Trophoblast cell (in vitro differentiated cells and primary cell): Measurements from ENCODE around the gene SUSD4.

Source experiments
- DNase-seq, 2 donors: peaks; one replicate each; pipeline ENCODE4 v3.0.0-alpha.2; 2016
- H2AFZ ChIP-seq: 2 replicates; pipeline ENCODE4 v1.6.1; 2013; ENCODE audit warnings: low read length, moderate library complexity, mild to moderate bottlenecking; ENCODE audit not compliant: insufficient read depth, poor library complexity
- H2AK5ac ChIP-seq: 2 replicates; pipeline ENCODE4 v1.6.1; 2013; ENCODE audit warnings: mild to moderate bottlenecking, low read length
- H2BK120ac ChIP-seq: 2 replicates; pipeline ENCODE4 v1.6.1; 2013; ENCODE audit warnings: low read length, mild to moderate bottlenecking, moderate library complexity; ENCODE audit not compliant: insufficient read depth, poor library complexity
- H2BK12ac ChIP-seq: 2 replicates; pipeline ENCODE4 v1.6.1; 2013; ENCODE audit warnings: mild to moderate bottlenecking, low read length, moderate library complexity
- H2BK5ac ChIP-seq: 2 replicates; pipeline ENCODE4 v1.6.1; 2013; ENCODE audit warnings: low read length, low read depth, moderate library complexity, mild to moderate bottlenecking; ENCODE audit not compliant: poor library complexity
- H3K14ac ChIP-seq: 2 replicates; pipeline ENCODE4 v1.6.1; 2013; ENCODE audit warnings: mild to moderate bottlenecking, low read length
- H3K18ac ChIP-seq: 2 replicates; pipeline ENCODE4 v1.6.1; 2013; ENCODE audit warnings: mild to moderate bottlenecking, low read length
- H3K23ac ChIP-seq: 2 replicates; pipeline ENCODE4 v1.6.1; 2013; ENCODE audit warnings: low read length
- H3K27ac ChIP-seq: 2 replicates; pipeline ENCODE4 v1.5.1; 2013; ENCODE audit warnings: low read depth, mild to moderate bottlenecking, inconsistent platforms, low read length, moderate library complexity
- H3K27me3 ChIP-seq: 2 replicates; pipeline ENCODE4 v1.6.1; 2013; ENCODE audit warnings: inconsistent platforms, mild to moderate bottlenecking, low read length, moderate library complexity; ENCODE audit not compliant: insufficient read depth
- H3K36me3 ChIP-seq, 2 experiments: 1 replicate in 1 of 2; 2 replicates in 1 of 2; pipeline ENCODE4 v1.6.1; 2013; ENCODE audit warnings: low read length in 2 of 2, mild to moderate bottlenecking in 2 of 2, moderate library complexity in 1 of 2; ENCODE audit not compliant: insufficient read depth in 2 of 2, control insufficient read depth in 1 of 2
- H3K4ac ChIP-seq: 2 replicates; pipeline ENCODE4 v1.6.1; 2013; ENCODE audit warnings: low read depth, mild to moderate bottlenecking, low read length, moderate library complexity
- H3K4me1 ChIP-seq, 2 experiments: 1 replicate in 1 of 2; 2 replicates in 1 of 2; pipeline ENCODE4 v1.6.1; 2013; ENCODE audit warnings: low read length in 2 of 2, mild to moderate bottlenecking in 2 of 2, moderate library complexity in 1 of 2; ENCODE audit not compliant: insufficient read depth in 2 of 2, control insufficient read depth in 1 of 2
- H3K4me2 ChIP-seq: 2 replicates; pipeline ENCODE4 v1.6.1; 2013; ENCODE audit warnings: inconsistent platforms, mild to moderate bottlenecking, low read length, moderate library complexity
- H3K4me3 ChIP-seq: 2 replicates; pipeline ENCODE4 v1.5.1; 2013; ENCODE audit warnings: mild to moderate bottlenecking, low read depth, low read length, inconsistent platforms
- H3K79me1 ChIP-seq: one replicate; pipeline ENCODE4 v1.6.1; 2013; ENCODE audit warnings: low read length
- H3K79me2 ChIP-seq: 2 replicates; pipeline ENCODE4 v1.6.1; 2013; ENCODE audit warnings: low read length, mild to moderate bottlenecking; ENCODE audit not compliant: control insufficient read depth, insufficient read depth, poor library complexity
- H3K9ac ChIP-seq: 2 replicates; pipeline ENCODE4 v1.6.1; 2013; ENCODE audit warnings: mild to moderate bottlenecking, low read length
- H3K9me3 ChIP-seq: 2 replicates; pipeline ENCODE4 v1.6.1; 2013; ENCODE audit warnings: low read depth, mild to moderate bottlenecking, control low read depth, inconsistent platforms, low read length; ENCODE audit not compliant: insufficient read depth
- H4K12ac ChIP-seq: 2 replicates; pipeline ENCODE4 v1.6.1; 2013; ENCODE audit warnings: low read depth, mild to moderate bottlenecking, low read length, moderate library complexity
- H4K8ac ChIP-seq: 2 replicates; pipeline ENCODE4 v1.6.1; 2013; ENCODE audit warnings: low read depth, mild to moderate bottlenecking, low read length, moderate library complexity
- H4K91ac ChIP-seq: one replicate; pipeline ENCODE4 v1.6.1; 2013; ENCODE audit warnings: low read depth, mild to moderate bottlenecking, low read length, moderate library complexity
- WGBS: extraction: QIAGEN DNeasy Blood & Tissue Kit; methylation state at CpG from one replicate; pipeline ENCODE4 v1.1.7; 2013; ENCODE audit warnings: missing lambda C conversion rate; ENCODE audit not compliant: insufficient read length, insufficient coverage; ENCODE audit errors: extremely low coverage; 5-methylcytosine and 5-hydroxymethylcytosine counted together

Gene SUSD4

DNA sequence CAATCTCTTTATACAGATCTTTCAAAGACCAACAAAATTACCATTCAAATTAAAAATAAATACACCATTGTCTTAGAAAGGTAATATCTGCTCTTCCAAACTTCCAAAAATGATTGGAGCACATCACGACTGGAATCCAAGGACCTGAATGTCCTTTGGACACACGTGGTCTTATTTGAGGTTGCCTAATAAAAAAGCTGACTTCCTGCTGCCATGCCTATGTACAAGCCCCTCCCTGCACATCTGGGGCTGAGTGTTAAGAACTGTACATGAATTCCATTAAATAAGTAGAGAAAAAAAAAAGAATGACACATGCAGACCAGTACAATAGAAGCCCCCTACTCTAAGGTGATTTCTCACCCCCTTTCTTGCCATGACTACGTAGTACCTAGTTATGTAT is 73.6 kb downstream of the SUSD4 start:
- H3K36me3 ChIP-seq = no peaks in the 10 kb centered on the region
- H3K79me1 ChIP-seq = no peaks in the 10 kb centered on the region
- H3K79me2 ChIP-seq = no peaks in the 10 kb centered on the region
- H3K27me3 ChIP-seq = no peaks in the 10 kb centered on the region
- no peak overlapping the region for H2BK120ac ChIP-seq
- H3K18ac ChIP-seq = no peak overlapping the region
- no peak overlapping the region for H2AK5ac ChIP-seq
- H3K9me3 ChIP-seq = no peaks in the 10 kb centered on the region
- no CpG with 5 or more reads among the region's 3 CpGs for WGBS
- H4K12ac ChIP-seq = no peak overlapping the region
- no peak overlapping the region for H3K4ac ChIP-seq
- no peak overlapping the region for H2BK5ac ChIP-seq
- H3K23ac ChIP-seq = no peak overlapping the region
- H3K14ac ChIP-seq = no peak overlapping the region
- no peak overlapping the region for H2BK12ac ChIP-seq
- H4K8ac ChIP-seq = no peak overlapping the region
- no peak overlapping the region for H3K4me2 ChIP-seq
- H4K91ac ChIP-seq = no peak overlapping the region
- no peak overlapping the region for H3K27ac ChIP-seq
- no peak overlapping the region for H3K9ac ChIP-seq
- no peak overlapping the region for H3K4me3 ChIP-seq
- no peak overlapping the region for H2AFZ ChIP-seq
- DNase-seq = no peak
- H3K4me1 ChIP-seq = no peaks in the 10 kb centered on the region

DNA sequence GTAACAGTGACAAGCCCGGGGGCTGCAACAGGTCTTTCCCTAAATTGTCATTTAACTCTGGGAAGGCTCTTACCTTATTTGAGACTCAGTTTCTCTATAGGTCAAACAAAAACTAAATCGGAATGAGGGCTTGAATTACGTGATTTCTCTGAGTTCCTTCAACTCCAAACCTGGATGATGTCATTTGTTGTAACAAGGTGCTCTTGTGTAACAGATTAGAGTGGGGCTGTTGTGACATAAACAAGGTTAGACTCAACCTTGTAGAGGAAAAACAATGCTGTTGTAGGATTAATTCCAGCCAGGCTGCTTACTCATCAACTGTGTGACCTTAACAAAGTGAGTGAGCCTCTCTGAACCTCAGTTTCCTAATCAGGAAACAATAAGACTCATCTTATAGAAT is 74.4 kb downstream of the SUSD4 start:
- Histone ChIP-seq H3K27me3 (no peaks in the 10 kb centered on the region), H2AFZ (no peak overlapping the region), H3K79me1 (no peaks in the 10 kb centered on the region), H3K9ac (no peak overlapping the region), H3K4me1 (no peaks in the 10 kb centered on the region), H3K18ac (no peak overlapping the region), H3K4me2 (no peak overlapping the region), H3K27ac (no peak overlapping the region), H3K79me2 (no peaks in the 10 kb centered on the region), H4K8ac (no peak overlapping the region), H3K9me3 (no peaks in the 10 kb centered on the region), H2AK5ac (no peak overlapping the region), H3K23ac (no peak overlapping the region), H4K12ac (no peak overlapping the region), H2BK5ac (no peak overlapping the region), H2BK120ac (no peak overlapping the region), H3K14ac (no peak overlapping the region), H3K4me3 (no peak overlapping the region), H2BK12ac (no peak overlapping the region), H3K4ac (no peak overlapping the region), H4K91ac (no peak overlapping the region), H3K36me3 (no peaks in the 10 kb centered on the region)
- WGBS = no CpG with 5 or more reads among the region's 3 CpGs
- DNase-seq = peak in 1 of 2 donors; percentile 27

DNA sequence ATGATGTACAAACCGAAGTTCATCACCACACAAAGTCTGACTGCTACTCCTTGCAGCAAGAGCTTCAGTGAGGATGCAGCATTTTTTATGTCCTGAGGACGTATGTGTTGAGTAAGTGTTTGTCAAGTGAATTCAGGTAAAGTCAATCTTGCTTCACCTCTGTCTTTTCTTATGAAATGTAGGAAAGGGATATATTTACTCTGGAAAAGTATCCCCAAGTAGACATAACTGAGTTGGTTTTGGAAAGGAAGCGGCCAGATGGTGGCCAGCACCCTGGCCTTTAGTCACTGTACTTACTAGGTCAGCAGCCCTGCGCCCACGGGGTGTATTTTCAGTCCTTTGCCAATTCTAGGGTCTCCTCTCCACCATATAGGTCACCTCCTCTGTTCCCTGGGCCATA is 75.2 kb downstream of the SUSD4 start:
- Histone ChIP-seq H2AFZ (no peak overlapping the region), H3K36me3 (no peaks in the 10 kb centered on the region), H4K8ac (no peak overlapping the region), H2BK120ac (no peak overlapping the region), H3K4ac (no peak overlapping the region), H3K79me1 (no peaks in the 10 kb centered on the region), H2AK5ac (no peak overlapping the region), H3K23ac (no peak overlapping the region), H3K4me1 (no peaks in the 10 kb centered on the region), H3K27me3 (no peaks in the 10 kb centered on the region), H3K79me2 (no peaks in the 10 kb centered on the region), H3K9ac (no peak overlapping the region), H4K12ac (no peak overlapping the region), H2BK5ac (no peak overlapping the region), H3K14ac (no peak overlapping the region), H3K9me3 (no peaks in the 10 kb centered on the region), H3K18ac (no peak overlapping the region), H3K4me3 (no peak overlapping the region), H3K4me2 (no peak overlapping the region), H4K91ac (no peak overlapping the region), H2BK12ac (no peak overlapping the region), H3K27ac (no peak overlapping the region)
- no peak for DNase-seq
- no CpG with 5 or more reads among the region's 5 CpGs for WGBS

DNA sequence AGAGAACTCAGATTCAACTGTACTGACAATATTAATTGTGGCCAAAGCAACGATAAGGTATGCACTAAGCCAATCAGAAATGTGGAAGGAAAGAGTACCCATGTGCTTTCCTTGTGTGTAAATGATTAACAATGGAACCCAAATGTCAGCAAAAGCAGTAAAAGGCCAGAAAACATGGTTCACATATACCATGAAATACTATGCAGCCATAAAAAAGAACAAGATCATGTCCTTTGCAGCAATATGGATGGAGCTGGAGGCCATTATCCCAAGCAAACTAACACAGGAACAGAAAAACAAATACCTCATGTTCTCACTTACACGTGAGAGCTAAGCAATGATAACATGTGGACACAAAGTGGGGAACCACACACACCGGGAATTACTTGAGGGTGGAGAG is 78.5 kb downstream of the SUSD4 start:
- Histone ChIP-seq H3K36me3 (no peaks in the 10 kb centered on the region), H3K23ac (no peak overlapping the region), H2BK5ac (no peak overlapping the region), H3K79me1 (no peaks in the 10 kb centered on the region), H4K12ac (no peak overlapping the region), H3K4ac (no peak overlapping the region), H4K91ac (no peak overlapping the region), H3K27ac (no peak overlapping the region), H2AFZ (no peak overlapping the region), H3K18ac (no peak overlapping the region), H3K4me3 (no peak overlapping the region), H2AK5ac (no peak overlapping the region), H3K4me2 (no peak overlapping the region), H3K9me3 (no peaks in the 10 kb centered on the region), H3K27me3 (no peaks in the 10 kb centered on the region), H3K14ac (no peak overlapping the region), H3K79me2 (no peaks in the 10 kb centered on the region), H2BK120ac (no peak overlapping the region), H2BK12ac (no peak overlapping the region), H4K8ac (no peak overlapping the region), H3K4me1 (no peaks in the 10 kb centered on the region), H3K9ac (no peak overlapping the region)
- no peak for DNase-seq
- WGBS = no CpG with 5 or more reads among the region's 3 CpGs
